DOHH2 (cell line): Measurements from ENCODE around the gene RNU6-8.

ENCODE experiments used
- EZH2phosphoT487 ChIP-seq: fragments of 200-600 bp; sonication (generic); IDR thresholded peaks from 2 replicates; pipeline ENCODE4 v1.6.1; 2017; ENCODE audit warnings: borderline replicate concordance, mild to moderate bottlenecking, antibody characterized with exemption, low read length, moderate library complexity, mixed read lengths
- TF ChIP-seq, protein P1 (sequence below): fragments of 200-600 bp; sonication (generic); IDR thresholded peaks from one replicate; pipeline ENCODE4 v1.5.1; 2014; ENCODE audit warnings: antibody characterized with exemption, mild to moderate bottlenecking, low read depth, low read length; ENCODE audit not compliant: poor library complexity, severe bottlenecking

DNA sequence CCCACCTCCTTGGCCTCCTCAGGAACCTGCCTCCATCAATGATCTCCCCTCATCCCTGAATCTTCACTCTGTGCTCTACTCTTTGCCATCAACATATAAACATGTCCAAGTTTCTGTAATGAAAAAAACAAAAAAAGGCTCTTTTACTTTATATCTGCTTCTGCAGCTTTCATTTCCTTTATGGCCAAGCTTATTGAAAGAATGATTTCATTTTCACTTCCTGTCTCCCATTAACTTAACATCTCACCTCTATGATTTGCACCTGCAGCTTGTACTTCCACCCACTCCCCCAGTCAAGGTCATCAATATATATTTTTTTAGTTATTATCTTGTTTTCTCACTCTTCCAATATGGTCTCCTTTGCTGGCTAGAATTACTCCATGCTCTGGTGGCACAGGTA is 16.8 kb downstream of the RNU6-8 start:
- TF ChIP-seq, protein P1, sequence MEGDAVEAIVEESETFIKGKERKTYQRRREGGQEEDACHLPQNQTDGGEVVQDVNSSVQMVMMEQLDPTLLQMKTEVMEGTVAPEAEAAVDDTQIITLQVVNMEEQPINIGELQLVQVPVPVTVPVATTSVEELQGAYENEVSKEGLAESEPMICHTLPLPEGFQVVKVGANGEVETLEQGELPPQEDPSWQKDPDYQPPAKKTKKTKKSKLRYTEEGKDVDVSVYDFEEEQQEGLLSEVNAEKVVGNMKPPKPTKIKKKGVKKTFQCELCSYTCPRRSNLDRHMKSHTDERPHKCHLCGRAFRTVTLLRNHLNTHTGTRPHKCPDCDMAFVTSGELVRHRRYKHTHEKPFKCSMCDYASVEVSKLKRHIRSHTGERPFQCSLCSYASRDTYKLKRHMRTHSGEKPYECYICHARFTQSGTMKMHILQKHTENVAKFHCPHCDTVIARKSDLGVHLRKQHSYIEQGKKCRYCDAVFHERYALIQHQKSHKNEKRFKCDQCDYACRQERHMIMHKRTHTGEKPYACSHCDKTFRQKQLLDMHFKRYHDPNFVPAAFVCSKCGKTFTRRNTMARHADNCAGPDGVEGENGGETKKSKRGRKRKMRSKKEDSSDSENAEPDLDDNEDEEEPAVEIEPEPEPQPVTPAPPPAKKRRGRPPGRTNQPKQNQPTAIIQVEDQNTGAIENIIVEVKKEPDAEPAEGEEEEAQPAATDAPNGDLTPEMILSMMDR: no peak
- TF ChIP-seq EZH2phosphoT487: no peak
